DND-41 (cell line): Measurements from ENCODE around the gene SART3.

Experiments
- ATAC-seq: fragments of 200-7000 bp; cut with Tn5 transposase; 3 replicates; pipeline ENCODE4 v1.9.1; 2021; ENCODE audit warnings: low read depth; ENCODE audit not compliant: insufficient read depth
- DNase-seq: peaks from one replicate; pipeline ENCODE4 v3.0.0-alpha.2; 2020
- H2AFZ ChIP-seq: 2 replicates; pipeline ENCODE4 v1.6.0; 2012; ENCODE audit warnings: low read depth, low read length
- H3K27ac ChIP-seq: 2 replicates; pipeline ENCODE4 v1.5.1; 2012; ENCODE audit warnings: low read length, inconsistent platforms
- H3K27me3 ChIP-seq: fragments of 200-600 bp; sonication (generic); 2 replicates; pipeline ENCODE4 v1.6.0; 2012; ENCODE audit warnings: low read length, mild to moderate bottlenecking, inconsistent platforms; ENCODE audit not compliant: insufficient read depth, poor library complexity
- H3K36me3 ChIP-seq: 2 replicates; pipeline ENCODE4 v1.5.1; 2012; ENCODE audit warnings: low read length, inconsistent platforms; ENCODE audit not compliant: insufficient read depth
- H3K4me1 ChIP-seq: 2 replicates; pipeline ENCODE4 v1.5.1; 2012; ENCODE audit warnings: mild to moderate bottlenecking, low read length; ENCODE audit not compliant: insufficient read depth
- H3K4me2 ChIP-seq: 2 replicates; pipeline ENCODE4 v1.6.0; 2012; ENCODE audit warnings: mild to moderate bottlenecking, moderate library complexity, low read length, inconsistent platforms; ENCODE audit not compliant: insufficient read depth
- H3K4me3 ChIP-seq, 2 experiments: fragments of 200-600 bp in 1 of 2; shearing (Covaris generic) in 1 of 2; 2 replicates each; pipeline ENCODE4 v1.5.1; 2012 to 2016; ENCODE audit warnings: inconsistent platforms in 2 of 2, low read length in 2 of 2, mild to moderate bottlenecking in 2 of 2, low read depth in 1 of 2, moderate library complexity in 1 of 2
- H3K79me2 ChIP-seq: 2 replicates; pipeline ENCODE4 v1.6.0; 2012; ENCODE audit warnings: low read length, inconsistent platforms; ENCODE audit not compliant: insufficient read depth
- H3K9ac ChIP-seq: 2 replicates; pipeline ENCODE4 v1.6.0; 2012; ENCODE audit warnings: low read depth, mild to moderate bottlenecking, inconsistent platforms, low read length, moderate library complexity
- H3K9me3 ChIP-seq: 2 replicates; pipeline ENCODE4 v1.5.1; 2012; ENCODE audit warnings: low read length, moderate library complexity, mild to moderate bottlenecking, inconsistent platforms; ENCODE audit not compliant: insufficient read depth, severe bottlenecking
- H4K20me1 ChIP-seq: 2 replicates; pipeline ENCODE4 v1.6.0; 2012; ENCODE audit warnings: low read length; ENCODE audit not compliant: insufficient read depth
- EZH2 ChIP-seq: IDR thresholded peaks from 3 replicates; pipeline ENCODE4 v1.6.1; 2012; ENCODE audit warnings: borderline replicate concordance, low read depth, mild to moderate bottlenecking, moderate library complexity, low read length, inconsistent platforms; ENCODE audit not compliant: severe bottlenecking
- TF ChIP-seq, protein P1 (sequence below): IDR thresholded peaks from 2 replicates; pipeline ENCODE4 v1.5.1; 2012; ENCODE audit warnings: borderline replicate concordance, low read length, moderate library complexity, mild to moderate bottlenecking; ENCODE audit not compliant: poor library complexity, severe bottlenecking; ENCODE audit errors: extremely low read depth

Gene SART3

DNA sequence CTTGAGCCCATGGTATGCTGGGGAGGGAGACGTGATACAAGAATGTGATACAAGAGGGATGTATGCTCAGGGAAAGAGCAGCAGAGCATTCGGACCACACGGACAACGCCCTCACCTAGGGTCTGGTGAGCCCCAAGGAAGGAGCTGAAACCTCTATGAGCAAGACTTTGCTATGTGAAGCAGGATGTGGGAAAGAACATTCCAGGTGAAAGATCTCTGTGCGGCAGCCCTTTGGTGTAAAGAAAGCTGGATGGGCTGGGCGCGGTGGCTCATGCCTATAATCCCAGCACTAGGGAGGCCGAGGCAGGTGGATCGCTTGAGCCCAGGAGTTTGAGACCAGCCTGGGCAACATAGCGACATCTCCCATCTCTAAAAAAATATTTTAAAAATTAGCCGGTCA is 62.8 kb downstream of the SART3 start:
- DNase-seq, result no peak
- Histone ChIP-seq H3K4me2 (no peak overlapping the region), H3K9me3 (peaks cover 5% of the 10 kb centered on the region), H3K27ac (no peak overlapping the region), H2AFZ (no peak overlapping the region), H3K36me3 (no peaks in the 10 kb centered on the region), H3K4me1 (no peaks in the 10 kb centered on the region), H3K4me3 (no peak overlapping the region), H3K79me2 (no peaks in the 10 kb centered on the region), H3K27me3 (peaks cover 5% of the 10 kb centered on the region), H3K9ac (no peak overlapping the region), H4K20me1 (no peaks in the 10 kb centered on the region)
- no peak for ATAC-seq
- no peak for TF ChIP-seq EZH2
- TF ChIP-seq, protein P1, sequence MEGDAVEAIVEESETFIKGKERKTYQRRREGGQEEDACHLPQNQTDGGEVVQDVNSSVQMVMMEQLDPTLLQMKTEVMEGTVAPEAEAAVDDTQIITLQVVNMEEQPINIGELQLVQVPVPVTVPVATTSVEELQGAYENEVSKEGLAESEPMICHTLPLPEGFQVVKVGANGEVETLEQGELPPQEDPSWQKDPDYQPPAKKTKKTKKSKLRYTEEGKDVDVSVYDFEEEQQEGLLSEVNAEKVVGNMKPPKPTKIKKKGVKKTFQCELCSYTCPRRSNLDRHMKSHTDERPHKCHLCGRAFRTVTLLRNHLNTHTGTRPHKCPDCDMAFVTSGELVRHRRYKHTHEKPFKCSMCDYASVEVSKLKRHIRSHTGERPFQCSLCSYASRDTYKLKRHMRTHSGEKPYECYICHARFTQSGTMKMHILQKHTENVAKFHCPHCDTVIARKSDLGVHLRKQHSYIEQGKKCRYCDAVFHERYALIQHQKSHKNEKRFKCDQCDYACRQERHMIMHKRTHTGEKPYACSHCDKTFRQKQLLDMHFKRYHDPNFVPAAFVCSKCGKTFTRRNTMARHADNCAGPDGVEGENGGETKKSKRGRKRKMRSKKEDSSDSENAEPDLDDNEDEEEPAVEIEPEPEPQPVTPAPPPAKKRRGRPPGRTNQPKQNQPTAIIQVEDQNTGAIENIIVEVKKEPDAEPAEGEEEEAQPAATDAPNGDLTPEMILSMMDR, result no peak

GRCh38 chr12:108495823-108496579 is 65.0 kb downstream of the SART3 start:
- Histone ChIP-seq H3K9ac (no peak overlapping the region), H3K4me3 (no peak overlapping the region), H3K79me2 (no peaks in the 10 kb centered on the region), H3K27ac (no peak overlapping the region), H3K9me3 (no peaks in the 10 kb centered on the region), H4K20me1 (no peaks in the 10 kb centered on the region), H3K27me3 (peaks cover 12% of the 10 kb centered on the region), H2AFZ (no peak overlapping the region), H3K4me2 (no peak overlapping the region), H3K4me1 (no peaks in the 10 kb centered on the region), H3K36me3 (no peaks in the 10 kb centered on the region)
- no peak for ATAC-seq
- DNase-seq, result no peak
- TF ChIP-seq, protein P1, result no peak
- no peak for TF ChIP-seq EZH2

- DNase-seq (peak; percentile 20), ATAC-seq (no peak)
- no peak overlapping the region for H3K4me3 ChIP-seq
- peaks cover 12% of the 10 kb centered on the region for H3K27me3 ChIP-seq
- TF ChIP-seq EZH2, result no peak
- TF ChIP-seq, protein P1, result peak; percentile 62
- no peak overlapping the region for H3K27ac ChIP-seq
- no peak overlapping the region for H3K4me2 ChIP-seq
- H3K79me2 ChIP-seq, result no peaks in the 10 kb centered on the region
- H4K20me1 ChIP-seq, result no peaks in the 10 kb centered on the region
- H3K9me3 ChIP-seq, result no peaks in the 10 kb centered on the region
- H3K4me1 ChIP-seq, result no peaks in the 10 kb centered on the region
- H3K9ac ChIP-seq, result no peak overlapping the region
- no peaks in the 10 kb centered on the region for H3K36me3 ChIP-seq
- no peak overlapping the region for H2AFZ ChIP-seq
Measured at GRCh38 chr12:108495054-108495453, 65.9 kb downstream of the SART3 start.
